ENCODE data around the gene EPB42. TPM values are rescaled to one million over a fixed set of nuclear protein-coding genes. Genes with fewer than 3 reads are reported as not detected.
A peak's percentile ranks its signal among the peaks of the same experiment; 100 is the strongest.

EPB42 gene
- total and polyA plus RNA-seq, 2 donors from 2014 or later, result not detected

DNA sequence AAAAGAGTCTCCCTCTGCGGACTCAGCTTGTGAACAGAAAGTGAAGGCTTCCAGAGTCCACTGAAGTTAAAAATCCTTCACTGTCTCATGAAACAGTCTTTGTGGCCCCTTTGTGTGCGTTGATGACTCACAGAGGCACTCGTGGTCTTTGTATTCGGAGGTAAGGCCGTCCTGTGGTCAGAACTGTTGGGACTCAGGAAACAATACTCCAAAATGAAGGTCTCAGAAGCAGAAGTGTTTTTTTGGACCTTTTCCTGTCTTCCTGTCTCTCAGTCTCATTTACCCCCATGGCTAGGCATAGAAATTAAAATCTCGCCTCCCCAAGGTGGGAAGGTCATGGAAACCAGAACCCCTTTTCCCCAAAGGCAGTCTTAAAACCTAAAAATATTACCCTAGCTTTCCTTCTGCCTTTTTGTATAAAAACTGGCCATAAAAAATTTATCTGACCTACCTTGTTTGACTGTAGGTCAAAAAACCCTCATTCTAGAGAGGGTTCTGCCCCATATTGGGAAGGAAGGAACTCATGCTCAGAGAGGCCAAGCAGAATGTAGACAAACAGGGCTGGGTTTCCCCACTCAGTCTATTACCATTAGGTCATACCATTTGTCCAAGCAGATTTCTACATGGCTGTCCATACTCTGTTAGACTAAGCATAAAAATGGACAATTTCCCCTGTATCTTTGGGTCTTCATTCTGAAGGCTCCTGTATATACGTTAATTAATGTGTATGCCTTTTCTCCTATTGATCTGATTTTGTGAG lies 19.1 kb upstream of the EPB42 start:
- H3K36me3 ChIP-seq (ENCODE audit: control insufficient read depth in 2 of 3, insufficient read depth in 3 of 3, low read length in 3 of 3), result no peaks in the 10 kb centered on the region
- H3K27me3 ChIP-seq (ENCODE audit: control insufficient read depth, insufficient read depth, low read length), result no peaks in the 10 kb centered on the region
- DNase-seq (no peak), FAIRE-seq (no peak)
- no peaks in the 10 kb centered on the region for H3K9me3 ChIP-seq (ENCODE audit: control insufficient read depth in 2 of 3, insufficient read depth in 1 of 3, low read length in 3 of 3)
- TF ChIP-seq, protein P1, sequence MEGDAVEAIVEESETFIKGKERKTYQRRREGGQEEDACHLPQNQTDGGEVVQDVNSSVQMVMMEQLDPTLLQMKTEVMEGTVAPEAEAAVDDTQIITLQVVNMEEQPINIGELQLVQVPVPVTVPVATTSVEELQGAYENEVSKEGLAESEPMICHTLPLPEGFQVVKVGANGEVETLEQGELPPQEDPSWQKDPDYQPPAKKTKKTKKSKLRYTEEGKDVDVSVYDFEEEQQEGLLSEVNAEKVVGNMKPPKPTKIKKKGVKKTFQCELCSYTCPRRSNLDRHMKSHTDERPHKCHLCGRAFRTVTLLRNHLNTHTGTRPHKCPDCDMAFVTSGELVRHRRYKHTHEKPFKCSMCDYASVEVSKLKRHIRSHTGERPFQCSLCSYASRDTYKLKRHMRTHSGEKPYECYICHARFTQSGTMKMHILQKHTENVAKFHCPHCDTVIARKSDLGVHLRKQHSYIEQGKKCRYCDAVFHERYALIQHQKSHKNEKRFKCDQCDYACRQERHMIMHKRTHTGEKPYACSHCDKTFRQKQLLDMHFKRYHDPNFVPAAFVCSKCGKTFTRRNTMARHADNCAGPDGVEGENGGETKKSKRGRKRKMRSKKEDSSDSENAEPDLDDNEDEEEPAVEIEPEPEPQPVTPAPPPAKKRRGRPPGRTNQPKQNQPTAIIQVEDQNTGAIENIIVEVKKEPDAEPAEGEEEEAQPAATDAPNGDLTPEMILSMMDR (IDR thresholded peaks at IDR 0.05; ENCODE audit: borderline replicate concordance, extremely low read depth, insufficient read depth), result no peak
- H3K9ac ChIP-seq (ENCODE audit: low read length in 3 of 3), result no peak overlapping the region
- H3K4me3 ChIP-seq (ENCODE audit: low read length in 3 of 3), result no peak overlapping the region
- intact Hi-C loops (cut with DNase I), result no loop called here
- no peak overlapping the region for H3K27ac ChIP-seq (ENCODE audit: low read depth in 2 of 2, low read length in 2 of 2)
- no peaks in the 10 kb centered on the region for H3K4me1 ChIP-seq (ENCODE audit: control insufficient read depth in 2 of 3, insufficient read depth in 2 of 3, low read depth in 1 of 3, low read length in 3 of 3)

DNA sequence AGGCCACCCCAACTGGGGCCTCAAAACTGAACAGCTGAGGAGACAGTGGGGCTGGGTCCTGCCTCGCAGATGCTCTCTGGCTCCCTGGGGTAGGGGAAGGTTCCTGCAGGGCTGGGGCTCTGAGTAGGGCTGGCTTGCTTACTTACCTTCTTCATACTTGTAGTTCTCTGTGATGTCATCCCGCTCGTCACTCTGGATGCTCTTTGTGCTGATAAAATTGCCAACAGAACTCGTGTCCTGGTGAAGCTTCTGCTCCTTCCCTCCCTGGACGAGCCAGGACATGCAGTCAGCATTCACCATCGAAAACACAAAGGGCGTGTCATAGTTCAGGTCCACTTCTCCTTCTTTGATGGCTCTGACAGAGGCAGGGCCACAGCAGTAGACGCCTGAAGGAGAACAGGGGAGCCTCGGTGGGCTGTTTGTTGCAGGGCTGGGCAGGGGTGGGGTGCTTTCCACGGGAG lies 17.9 kb upstream of the EPB42 start:
- no peaks in the 10 kb centered on the region for H3K27me3 ChIP-seq (ENCODE audit: control insufficient read depth, insufficient read depth, low read length)
- H3K36me3 ChIP-seq (ENCODE audit: control insufficient read depth in 2 of 3, insufficient read depth in 3 of 3, low read length in 3 of 3), result no peaks in the 10 kb centered on the region
- DNase-seq, result no peak
- H3K9me3 ChIP-seq (ENCODE audit: control insufficient read depth in 2 of 3, insufficient read depth in 1 of 3, low read length in 3 of 3), result no peaks in the 10 kb centered on the region
- H3K4me1 ChIP-seq (ENCODE audit: control insufficient read depth in 2 of 3, insufficient read depth in 2 of 3, low read depth in 1 of 3, low read length in 3 of 3), result no peaks in the 10 kb centered on the region
- no peak overlapping the region for H3K27ac ChIP-seq (ENCODE audit: low read depth in 2 of 2, low read length in 2 of 2)
- no peak overlapping the region for H3K9ac ChIP-seq (ENCODE audit: low read length in 3 of 3)
- intact Hi-C loops (cut with DNase I), result no loop called here
- FAIRE-seq, result no peak
- TF ChIP-seq, protein P1 (IDR thresholded peaks at IDR 0.05; ENCODE audit: borderline replicate concordance, extremely low read depth, insufficient read depth), result no peak
- H3K4me3 ChIP-seq (ENCODE audit: low read length in 3 of 3), result no peak overlapping the region

DNA sequence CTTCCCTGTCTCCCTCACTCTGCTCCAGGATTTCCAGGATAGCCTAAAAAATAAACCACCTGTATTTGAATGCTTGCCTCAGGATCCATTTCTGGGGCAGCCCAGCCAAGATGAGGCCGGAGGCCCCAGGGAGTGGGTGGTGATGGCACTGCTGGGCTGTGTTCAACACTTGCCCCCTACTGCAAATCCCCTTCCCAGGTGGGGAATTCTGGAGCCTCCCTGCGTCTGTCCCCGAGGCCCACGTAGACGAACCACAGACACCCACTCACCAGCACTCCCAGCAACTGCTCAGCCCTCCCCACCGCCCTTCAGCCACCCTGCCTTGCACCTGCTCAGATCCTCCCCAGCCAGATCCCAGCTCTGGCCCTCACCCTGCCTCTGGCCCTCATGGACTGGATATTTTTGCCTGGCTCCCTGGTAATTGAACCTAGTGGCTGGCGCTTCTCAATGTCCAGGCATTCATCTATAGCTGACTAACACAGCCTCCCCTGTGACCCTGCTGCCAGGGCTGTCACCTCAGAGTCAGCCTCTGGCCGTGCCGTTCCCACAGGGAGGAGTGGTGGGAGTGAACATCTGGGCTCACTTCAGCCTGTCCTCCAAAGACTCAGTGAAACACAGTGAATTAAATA lies 17.1 kb upstream of the EPB42 start:
- no peak overlapping the region for H3K27ac ChIP-seq (ENCODE audit: low read depth in 2 of 2, low read length in 2 of 2)
- H3K4me3 ChIP-seq (ENCODE audit: low read length in 3 of 3), result no peak overlapping the region
- TF ChIP-seq, protein P1 (IDR thresholded peaks at IDR 0.05; ENCODE audit: borderline replicate concordance, extremely low read depth, insufficient read depth), result no peak
- no peaks in the 10 kb centered on the region for H3K36me3 ChIP-seq (ENCODE audit: control insufficient read depth in 2 of 3, insufficient read depth in 3 of 3, low read length in 3 of 3)
- FAIRE-seq (no peak), DNase-seq (peak in 1 of 5 donors; percentile 11)
- H3K9ac ChIP-seq (ENCODE audit: low read length in 3 of 3), result no peak overlapping the region
- no peaks in the 10 kb centered on the region for H3K27me3 ChIP-seq (ENCODE audit: control insufficient read depth, insufficient read depth, low read length)
- no peaks in the 10 kb centered on the region for H3K4me1 ChIP-seq (ENCODE audit: control insufficient read depth in 2 of 3, insufficient read depth in 2 of 3, low read depth in 1 of 3, low read length in 3 of 3)
- intact Hi-C loops (cut with DNase I), result no loop called here
- H3K9me3 ChIP-seq (ENCODE audit: control insufficient read depth in 2 of 3, insufficient read depth in 1 of 3, low read length in 3 of 3), result no peaks in the 10 kb centered on the region
